Embryonic facial prominence (tissue), 1 donor: Measurements from ENCODE around the gene NPIPA1.
"Not testable (repeated sequence)": the region's sequence is repeated elsewhere in the genome, so short reads cannot be mapped to it uniquely, and the experiment has no call there.

ENCODE experiments used
- DNase-seq: peaks from one replicate; pipeline ENCODE4 v3.0.0-alpha.2; 2016; ENCODE audit errors: extremely low spot score

Gene NPIPA1

GRCh38 chr16:14930246-14930645 is 7.0 kb upstream of the NPIPA1 start:
- DNase-seq, result not testable (repeated sequence)

- DNase-seq, result not testable (repeated sequence)
Observed at GRCh38 chr16:14930971-14931370, 6.3 kb upstream of the NPIPA1 start.

- DNase-seq, result not testable (repeated sequence)
Observed at GRCh38 chr16:14932581-14933375, 4.5 kb upstream of the NPIPA1 start.

GRCh38 chr16:14937994-14938393 is 751 bp downstream of the NPIPA1 start:
- not testable (repeated sequence) for DNase-seq

GRCh38 chr16:14942686-14943085 is 5.4 kb downstream of the NPIPA1 start:
- DNase-seq, result not testable (repeated sequence)

- no peak for DNase-seq
Observed at GRCh38 chr16:14955546-14956231, 18.4 kb downstream of the NPIPA1 start.

- DNase-seq, result no peak
Observed at GRCh38 chr16:14957576-14958322, 20.5 kb downstream of the NPIPA1 start.

GRCh38 chr16:14958323-14958600 is 21.0 kb downstream of the NPIPA1 start:
- no peak for DNase-seq

- DNase-seq, result no peak
Observed at GRCh38 chr16:14958970-14959369, 21.7 kb downstream of the NPIPA1 start.

- DNase-seq, result no peak
Observed at GRCh38 chr16:14961405-14962186, 24.4 kb downstream of the NPIPA1 start.

- DNase-seq, result no peak
Observed at GRCh38 chr16:14963281-14964173, 26.3 kb downstream of the NPIPA1 start.

GRCh38 chr16:14965328-14965727 is 28.1 kb downstream of the NPIPA1 start:
- DNase-seq, result no peak

- DNase-seq, result not testable (repeated sequence)
Observed at GRCh38 chr16:14969795-14970194, 32.6 kb downstream of the NPIPA1 start.

GRCh38 chr16:14971621-14972228 is 34.5 kb downstream of the NPIPA1 start:
- not testable (repeated sequence) for DNase-seq

GRCh38 chr16:14973785-14974322 is 36.6 kb downstream of the NPIPA1 start:
- not testable (repeated sequence) for DNase-seq

GRCh38 chr16:14974331-14974655 is 37.0 kb downstream of the NPIPA1 start:
- DNase-seq, result not testable (repeated sequence)

GRCh38 chr16:14974656-14975417 is 37.6 kb downstream of the NPIPA1 start, which contains the start of gene PDXDC1:
Gene PDXDC1, plus strand, starts transcription at chr16:14975026. Its CDS starts 174 bp downstream, at chr16:14975200.
- DNase-seq, result peak; percentile 58

- DNase-seq, result not testable (repeated sequence)
Observed at GRCh38 chr16:14975418-14976194, 38.4 kb downstream of the NPIPA1 start.
